ENCODE data around the gene CEP57L1. TPM values are rescaled to one million over a fixed set of nuclear protein-coding genes. Genes with fewer than 3 reads are reported as not detected.

Gene CEP57L1
- total RNA-seq, 1 experiment from 2014 or later: 20.7 TPM

DNA sequence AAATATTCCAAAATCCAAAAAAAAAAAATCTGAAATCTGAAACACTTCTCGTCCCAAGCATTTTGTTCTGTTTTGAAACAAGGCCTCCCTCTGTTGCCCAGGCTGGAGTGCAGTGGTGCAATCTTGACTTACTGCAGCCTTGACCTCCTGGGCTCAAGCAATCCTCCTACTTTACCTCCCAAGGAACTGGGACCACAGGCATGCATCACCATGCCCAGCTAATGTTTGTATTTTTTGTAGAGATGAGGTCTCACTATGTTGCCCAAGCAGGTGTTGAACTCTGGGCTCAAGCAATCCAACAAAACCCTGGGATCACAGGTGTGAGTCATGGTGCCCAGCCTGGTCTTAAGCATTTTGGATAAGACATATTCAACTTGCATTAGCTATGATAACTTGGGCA, 14.3 kb upstream of the CEP57L1 start:
- no peak overlapping the region for H3K4me3 ChIP-seq (replicated peaks in 1 of 2; ENCODE audit: low read depth in 1 of 2, low read length in 2 of 2)
- no peak overlapping the region for H3K4me2 ChIP-seq (ENCODE audit: low read length)
- no peak overlapping the region for H3K27ac ChIP-seq (ENCODE audit: low read depth, low read length)
- no peaks in the 10 kb centered on the region for H3K27me3 ChIP-seq (ENCODE audit: insufficient read depth, low read length)
- no peaks in the 10 kb centered on the region for H3K4me1 ChIP-seq (ENCODE audit: control insufficient read depth in 1 of 2, insufficient read depth in 2 of 2, low read length in 2 of 2)
- no peaks in the 10 kb centered on the region for H3K9me2 ChIP-seq (ENCODE audit: insufficient read depth)
- H3K36me3 ChIP-seq (ENCODE audit: control insufficient read depth in 1 of 2, insufficient read depth in 2 of 2, low read length in 2 of 2): no peaks in the 10 kb centered on the region
- DNase-seq (ENCODE audit: low read depth, low spot score): no peak
- RAD21 ChIA-PET (ENCODE audit: low non-redundant PET in 1 of 2, low total read pairs in 2 of 2, uncharacterized antibody in 2 of 2, unreplicated experiment in 2 of 2): no interaction called here
- H3K9me3 ChIP-seq (ENCODE audit: control insufficient read depth in 1 of 2, insufficient read depth in 1 of 2, low read depth in 1 of 2, low read length in 2 of 2): no peaks in the 10 kb centered on the region
- intact Hi-C loops (cut with micrococcal nuclease): no loop called here
- no peaks in the 10 kb centered on the region for H3K79me2 ChIP-seq (ENCODE audit: insufficient read depth, low read length)
- POLR2A ChIA-PET: no interaction called here
- ATAC-seq: no peak
- BruUV-seq (replicated peaks): no TSS peak
- H3K9ac ChIP-seq (ENCODE audit: low read length): no peak overlapping the region
- no peaks in the 10 kb centered on the region for H4K20me1 ChIP-seq (ENCODE audit: insufficient read depth)
- no peak overlapping the region for H2AFZ ChIP-seq (ENCODE audit: low read depth, low read length, poor library complexity, severe bottlenecking)
- CTCF ChIA-PET: interaction anchor here (1.1 kb wide), 1 partner anchor 10 kb away, joined by 3 read pairs; no protein-coding TSS in a partner anchor
- TF ChIP-seq EZH2 (IDR thresholded peaks at IDR 0.05) (no peak), SRF (IDR thresholded peaks at IDR 0.05; ENCODE audit: low read depth) (no peak), ELF1 (IDR thresholded peaks at IDR 0.05; ENCODE audit: borderline replicate concordance, low read depth) (no peak), FOSL1 (IDR thresholded peaks at IDR 0.05; ENCODE audit: low read depth) (no peak), YY1 (IDR thresholded peaks at IDR 0.05; ENCODE audit: extremely low read depth, insufficient replicate concordance, low read depth, low read length) (no peak), RAD21 (IDR thresholded peaks at IDR 0.05; ENCODE audit: low read depth) (no peak), SP1 (IDR thresholded peaks at IDR 0.05; ENCODE audit: low read depth) (no peak), ZFX (IDR thresholded peaks at IDR 0.05) (no peak), SIN3A (IDR thresholded peaks at IDR 0.05; ENCODE audit: low read depth) (no peak), CBX3 (IDR thresholded peaks at IDR 0.05; ENCODE audit: low read depth) (no peak), POLR2A (IDR thresholded peaks at IDR 0.05; ENCODE audit: borderline replicate concordance, extremely low read depth, insufficient read depth, insufficient read length) (no peak)
- TF ChIP-seq, protein P1, sequence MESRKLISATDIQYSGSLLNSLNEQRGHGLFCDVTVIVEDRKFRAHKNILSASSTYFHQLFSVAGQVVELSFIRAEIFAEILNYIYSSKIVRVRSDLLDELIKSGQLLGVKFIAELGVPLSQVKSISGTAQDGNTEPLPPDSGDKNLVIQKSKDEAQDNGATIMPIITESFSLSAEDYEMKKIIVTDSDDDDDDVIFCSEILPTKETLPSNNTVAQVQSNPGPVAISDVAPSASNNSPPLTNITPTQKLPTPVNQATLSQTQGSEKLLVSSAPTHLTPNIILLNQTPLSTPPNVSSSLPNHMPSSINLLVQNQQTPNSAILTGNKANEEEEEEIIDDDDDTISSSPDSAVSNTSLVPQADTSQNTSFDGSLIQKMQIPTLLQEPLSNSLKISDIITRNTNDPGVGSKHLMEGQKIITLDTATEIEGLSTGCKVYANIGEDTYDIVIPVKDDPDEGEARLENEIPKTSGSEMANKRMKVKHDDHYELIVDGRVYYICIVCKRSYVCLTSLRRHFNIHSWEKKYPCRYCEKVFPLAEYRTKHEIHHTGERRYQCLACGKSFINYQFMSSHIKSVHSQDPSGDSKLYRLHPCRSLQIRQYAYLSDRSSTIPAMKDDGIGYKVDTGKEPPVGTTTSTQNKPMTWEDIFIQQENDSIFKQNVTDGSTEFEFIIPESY (IDR thresholded peaks at IDR 0.05; ENCODE audit: extremely low read depth, insufficient replicate concordance, low read length): no peak
- TF ChIP-seq, protein P2, sequence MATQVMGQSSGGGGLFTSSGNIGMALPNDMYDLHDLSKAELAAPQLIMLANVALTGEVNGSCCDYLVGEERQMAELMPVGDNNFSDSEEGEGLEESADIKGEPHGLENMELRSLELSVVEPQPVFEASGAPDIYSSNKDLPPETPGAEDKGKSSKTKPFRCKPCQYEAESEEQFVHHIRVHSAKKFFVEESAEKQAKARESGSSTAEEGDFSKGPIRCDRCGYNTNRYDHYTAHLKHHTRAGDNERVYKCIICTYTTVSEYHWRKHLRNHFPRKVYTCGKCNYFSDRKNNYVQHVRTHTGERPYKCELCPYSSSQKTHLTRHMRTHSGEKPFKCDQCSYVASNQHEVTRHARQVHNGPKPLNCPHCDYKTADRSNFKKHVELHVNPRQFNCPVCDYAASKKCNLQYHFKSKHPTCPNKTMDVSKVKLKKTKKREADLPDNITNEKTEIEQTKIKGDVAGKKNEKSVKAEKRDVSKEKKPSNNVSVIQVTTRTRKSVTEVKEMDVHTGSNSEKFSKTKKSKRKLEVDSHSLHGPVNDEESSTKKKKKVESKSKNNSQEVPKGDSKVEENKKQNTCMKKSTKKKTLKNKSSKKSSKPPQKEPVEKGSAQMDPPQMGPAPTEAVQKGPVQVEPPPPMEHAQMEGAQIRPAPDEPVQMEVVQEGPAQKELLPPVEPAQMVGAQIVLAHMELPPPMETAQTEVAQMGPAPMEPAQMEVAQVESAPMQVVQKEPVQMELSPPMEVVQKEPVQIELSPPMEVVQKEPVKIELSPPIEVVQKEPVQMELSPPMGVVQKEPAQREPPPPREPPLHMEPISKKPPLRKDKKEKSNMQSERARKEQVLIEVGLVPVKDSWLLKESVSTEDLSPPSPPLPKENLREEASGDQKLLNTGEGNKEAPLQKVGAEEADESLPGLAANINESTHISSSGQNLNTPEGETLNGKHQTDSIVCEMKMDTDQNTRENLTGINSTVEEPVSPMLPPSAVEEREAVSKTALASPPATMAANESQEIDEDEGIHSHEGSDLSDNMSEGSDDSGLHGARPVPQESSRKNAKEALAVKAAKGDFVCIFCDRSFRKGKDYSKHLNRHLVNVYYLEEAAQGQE (IDR thresholded peaks at IDR 0.05; ENCODE audit: low read depth): no peak
- TF ChIP-seq, protein P3, sequence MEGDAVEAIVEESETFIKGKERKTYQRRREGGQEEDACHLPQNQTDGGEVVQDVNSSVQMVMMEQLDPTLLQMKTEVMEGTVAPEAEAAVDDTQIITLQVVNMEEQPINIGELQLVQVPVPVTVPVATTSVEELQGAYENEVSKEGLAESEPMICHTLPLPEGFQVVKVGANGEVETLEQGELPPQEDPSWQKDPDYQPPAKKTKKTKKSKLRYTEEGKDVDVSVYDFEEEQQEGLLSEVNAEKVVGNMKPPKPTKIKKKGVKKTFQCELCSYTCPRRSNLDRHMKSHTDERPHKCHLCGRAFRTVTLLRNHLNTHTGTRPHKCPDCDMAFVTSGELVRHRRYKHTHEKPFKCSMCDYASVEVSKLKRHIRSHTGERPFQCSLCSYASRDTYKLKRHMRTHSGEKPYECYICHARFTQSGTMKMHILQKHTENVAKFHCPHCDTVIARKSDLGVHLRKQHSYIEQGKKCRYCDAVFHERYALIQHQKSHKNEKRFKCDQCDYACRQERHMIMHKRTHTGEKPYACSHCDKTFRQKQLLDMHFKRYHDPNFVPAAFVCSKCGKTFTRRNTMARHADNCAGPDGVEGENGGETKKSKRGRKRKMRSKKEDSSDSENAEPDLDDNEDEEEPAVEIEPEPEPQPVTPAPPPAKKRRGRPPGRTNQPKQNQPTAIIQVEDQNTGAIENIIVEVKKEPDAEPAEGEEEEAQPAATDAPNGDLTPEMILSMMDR (IDR thresholded peaks at IDR 0.05 in 2 of 3, conservative IDR thresholded peaks at IDR 0.05 in 1 of 3; ENCODE audit: borderline replicate concordance in 1 of 3, insufficient read depth in 1 of 3, low read depth in 2 of 3, low read length in 2 of 3): no peak
- TF ChIP-seq, protein P4, sequence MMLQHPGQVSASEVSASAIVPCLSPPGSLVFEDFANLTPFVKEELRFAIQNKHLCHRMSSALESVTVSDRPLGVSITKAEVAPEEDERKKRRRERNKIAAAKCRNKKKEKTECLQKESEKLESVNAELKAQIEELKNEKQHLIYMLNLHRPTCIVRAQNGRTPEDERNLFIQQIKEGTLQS (IDR thresholded peaks at IDR 0.05): no peak

Measured in HCT116 (cell line).